Stomach smooth muscle (tissue), 2 donors: Measurements from ENCODE around the gene UPK2.
"Not testable (repeated sequence)": the region's sequence is repeated elsewhere in the genome, so short reads cannot be mapped to it uniquely, and the experiment has no call there.

Experiments used
- H3K27ac ChIP-seq: one replicate; pipeline ENCODE4 v1.7.0; 2013; ENCODE audit warnings: mild to moderate bottlenecking, low read length, inconsistent platforms
- H3K27me3 ChIP-seq, 2 donors: one replicate each; pipeline ENCODE4 v1.7.0; 2013; ENCODE audit warnings: low read length in 2 of 2; ENCODE audit not compliant: insufficient read depth in 2 of 2, control insufficient read depth in 1 of 2
- H3K36me3 ChIP-seq, 2 donors: one replicate each; pipeline ENCODE4 v1.7.0; 2013; ENCODE audit warnings: low read length in 2 of 2; ENCODE audit not compliant: control insufficient read depth in 2 of 2, insufficient read depth in 2 of 2
- H3K4me1 ChIP-seq: one replicate; pipeline ENCODE4 v1.7.0; 2013; ENCODE audit warnings: low read length; ENCODE audit not compliant: control insufficient read depth, insufficient read depth
- H3K4me3 ChIP-seq, 2 donors: one replicate each; pipeline ENCODE4 v1.7.0; 2013; ENCODE audit warnings: low read length in 2 of 2
- H3K9ac ChIP-seq, 2 donors: one replicate each; pipeline ENCODE4 v1.7.0; 2013; ENCODE audit warnings: low read length in 2 of 2, mild to moderate bottlenecking in 1 of 2
- H3K9me3 ChIP-seq, 2 donors: one replicate each; pipeline ENCODE4 v1.7.0; 2013; ENCODE audit warnings: low read length in 2 of 2; ENCODE audit not compliant: control insufficient read depth in 2 of 2
- donor health status: healthy.
- donor health status: Pancreatic carcinoma.

Gene UPK2

DNA sequence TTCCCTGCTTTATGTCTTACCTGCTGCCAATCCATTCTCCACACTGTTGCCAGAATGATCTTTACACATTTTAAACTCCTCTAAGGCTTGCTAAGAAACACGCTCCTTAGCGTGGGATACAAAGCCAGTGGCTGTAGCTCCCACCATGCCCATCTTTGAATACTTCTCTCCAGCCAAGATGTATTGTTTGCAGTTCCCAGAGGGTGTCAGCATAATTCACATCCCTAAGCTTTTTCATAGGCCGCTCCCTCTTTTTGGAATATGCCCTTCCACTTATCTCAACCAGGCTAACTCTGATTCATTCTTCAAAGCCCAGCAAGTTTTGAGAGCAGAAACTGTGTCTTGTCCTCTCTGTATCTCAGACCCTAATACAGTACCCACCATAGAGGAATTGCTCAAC, 8.1 kb upstream of the UPK2 start:
- no peaks in the 10 kb centered on the region for H3K27me3 ChIP-seq
- H3K9me3 ChIP-seq, result no peaks in the 10 kb centered on the region
- H3K9ac ChIP-seq, result no peak overlapping the region
- H3K4me1 ChIP-seq, result no peaks in the 10 kb centered on the region
- no peak overlapping the region for H3K27ac ChIP-seq
- no peak overlapping the region for H3K4me3 ChIP-seq
- H3K36me3 ChIP-seq, result no peaks in the 10 kb centered on the region

DNA sequence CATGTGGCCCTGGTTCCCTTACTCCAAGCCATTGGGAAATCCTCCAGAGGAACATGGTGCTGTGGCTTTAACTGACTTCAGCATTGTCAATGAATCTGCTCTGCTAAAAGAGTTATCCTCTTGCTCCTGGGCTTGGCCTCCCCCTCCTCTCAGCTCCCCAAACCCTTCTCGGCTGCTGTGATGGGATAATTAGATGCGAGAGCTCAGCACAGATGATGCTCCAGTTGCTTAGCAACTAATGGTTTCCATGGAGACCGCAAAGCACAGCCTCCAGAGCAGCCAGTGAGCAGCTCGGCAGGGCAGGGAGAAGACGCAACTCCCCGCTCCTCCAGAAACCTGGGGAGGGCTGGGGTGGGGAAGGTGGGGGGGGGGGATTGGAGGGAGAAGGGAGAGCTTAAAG, 2.8 kb upstream of the UPK2 start:
- H3K27ac ChIP-seq, result no peak overlapping the region
- H3K4me3 ChIP-seq, result no peak overlapping the region
- H3K9ac ChIP-seq, result no peak overlapping the region
- peaks cover 3% of the 10 kb centered on the region for H3K4me1 ChIP-seq
- no peaks in the 10 kb centered on the region for H3K9me3 ChIP-seq
- H3K36me3 ChIP-seq, result no peaks in the 10 kb centered on the region
- no peaks in the 10 kb centered on the region for H3K27me3 ChIP-seq

DNA sequence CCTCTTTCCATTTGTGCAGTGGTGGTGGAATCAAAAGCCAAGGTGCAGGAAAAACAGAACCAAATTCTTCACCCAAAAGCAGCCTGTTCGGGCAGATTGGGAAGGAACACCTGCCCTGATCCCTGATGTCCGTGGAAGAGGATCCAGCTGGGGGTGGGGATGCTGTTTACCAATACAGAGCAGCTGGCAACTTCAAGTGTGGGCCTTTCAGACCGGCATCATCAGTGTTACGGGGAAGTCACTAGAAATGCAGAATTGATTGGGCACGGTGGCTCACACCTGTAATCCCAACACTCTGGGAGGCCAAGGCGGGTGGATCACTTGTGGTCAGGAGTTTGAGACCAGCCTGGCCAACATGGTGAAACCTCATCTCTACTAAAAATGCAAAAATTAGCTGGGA, 2.1 kb upstream of the UPK2 start:
- H3K9ac ChIP-seq, H3K27ac ChIP-seq: not testable (repeated sequence)

DNA sequence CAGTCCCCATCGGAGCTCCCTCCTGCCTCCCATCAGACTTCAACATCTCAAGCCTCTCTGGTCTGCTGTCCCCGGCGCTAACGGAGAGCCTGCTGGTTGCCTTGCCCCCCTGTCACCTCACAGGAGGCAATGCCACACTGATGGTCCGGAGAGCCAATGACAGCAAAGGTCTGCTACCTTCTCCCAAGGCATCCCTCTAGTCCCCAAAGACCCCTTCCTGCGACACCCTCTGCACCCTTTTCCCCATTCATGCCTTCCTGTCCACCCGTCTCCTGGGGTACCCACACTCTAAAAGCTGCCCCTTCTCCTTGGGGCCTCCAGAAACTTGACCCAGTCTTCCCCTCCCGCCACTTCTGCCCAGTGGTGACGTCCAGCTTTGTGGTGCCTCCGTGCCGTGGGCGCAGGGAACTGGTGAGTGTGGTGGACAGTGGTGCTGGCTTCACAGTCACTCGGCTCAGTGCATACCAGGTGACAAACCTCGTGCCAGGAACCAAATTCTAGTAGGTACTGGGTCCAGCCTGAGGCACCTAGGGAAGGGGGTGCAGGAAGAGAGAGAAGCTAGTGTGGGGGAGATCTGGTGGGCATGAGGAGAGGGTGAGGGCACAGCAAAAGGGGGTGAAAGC, 860 bp downstream of the UPK2 start:
- Histone ChIP-seq H3K36me3 (no peaks in the 10 kb centered on the region), H3K4me1 (peaks cover 3% of the 10 kb centered on the region), H3K27me3 (no peaks in the 10 kb centered on the region), H3K4me3 (no peak overlapping the region), H3K27ac (no peak overlapping the region), H3K9me3 (no peaks in the 10 kb centered on the region), H3K9ac (no peak overlapping the region)

More for the DNA sequence above, 2.1 kb upstream of the UPK2 start:
- not testable (repeated sequence) for H3K9me3 ChIP-seq, H3K4me3 ChIP-seq, H3K4me1 ChIP-seq, H3K36me3 ChIP-seq, H3K27me3 ChIP-seq

DNA sequence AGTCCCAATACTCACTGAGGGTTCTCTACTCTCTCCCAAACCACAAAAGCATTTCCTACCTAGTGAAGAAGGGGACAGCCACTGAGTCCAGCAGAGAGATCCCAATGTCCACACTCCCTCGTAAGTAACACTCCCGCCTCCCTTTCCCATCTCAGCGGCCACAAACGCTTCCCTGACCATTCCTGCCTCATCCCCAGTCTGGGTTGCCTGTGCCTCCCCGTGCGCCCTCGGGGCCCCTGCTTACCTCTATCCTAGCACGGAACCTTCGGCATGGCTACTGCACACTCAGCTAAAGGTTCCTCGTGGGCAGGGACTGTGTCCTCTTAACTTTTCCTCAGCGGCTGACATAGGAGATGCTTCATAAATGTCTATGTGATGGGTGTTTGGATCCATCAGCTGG, 1.5 kb downstream of the UPK2 start:
- H3K9ac ChIP-seq, result no peak overlapping the region
- no peaks in the 10 kb centered on the region for H3K9me3 ChIP-seq
- H3K36me3 ChIP-seq, result no peaks in the 10 kb centered on the region
- no peaks in the 10 kb centered on the region for H3K27me3 ChIP-seq
- no peak overlapping the region for H3K4me3 ChIP-seq
- peaks cover 3% of the 10 kb centered on the region for H3K4me1 ChIP-seq
- no peak overlapping the region for H3K27ac ChIP-seq

DNA sequence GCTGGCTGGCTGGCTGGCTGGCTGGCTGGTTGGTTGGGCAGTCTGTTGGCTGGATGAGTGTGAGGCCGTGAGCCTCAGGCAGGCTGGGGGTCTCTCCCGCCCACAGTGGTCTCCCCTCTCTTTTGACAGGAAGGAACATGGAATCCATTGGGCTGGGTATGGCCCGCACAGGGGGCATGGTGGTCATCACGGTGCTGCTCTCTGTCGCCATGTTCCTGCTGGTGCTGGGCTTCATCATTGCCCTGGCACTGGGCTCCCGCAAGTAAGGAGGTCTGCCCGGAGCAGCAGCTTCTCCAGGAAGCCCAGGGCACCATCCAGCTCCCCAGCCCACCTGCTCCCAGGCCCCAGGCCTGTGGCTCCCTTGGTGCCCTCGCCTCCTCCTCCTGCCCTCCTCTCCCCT, 1.9 kb downstream of the UPK2 start:
- Histone ChIP-seq H3K27me3 (no peaks in the 10 kb centered on the region), H3K4me3 (no peak overlapping the region), H3K27ac (no peak overlapping the region), H3K4me1 (peaks cover 3% of the 10 kb centered on the region), H3K9ac (no peak overlapping the region), H3K9me3 (no peaks in the 10 kb centered on the region), H3K36me3 (no peaks in the 10 kb centered on the region)

DNA sequence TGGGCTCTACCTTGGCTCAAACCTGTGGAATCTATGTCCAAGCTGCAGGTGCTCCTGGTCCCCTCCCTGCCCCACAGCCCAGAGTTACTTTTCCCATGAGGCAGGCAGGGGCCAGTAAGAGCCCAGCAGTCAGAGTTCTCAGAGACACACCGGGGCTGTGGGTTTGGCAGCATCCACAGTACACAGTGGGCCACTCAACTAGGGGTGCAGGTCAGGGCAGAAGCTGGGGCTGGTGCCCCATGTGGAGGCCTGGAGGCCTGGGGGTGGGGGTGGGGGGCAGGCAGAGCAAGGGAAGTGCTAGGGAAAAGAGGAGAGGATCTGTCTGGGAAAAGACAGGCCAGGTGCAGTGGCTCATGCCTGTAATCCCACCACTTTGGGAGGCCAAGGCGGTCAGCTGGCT, 2.5 kb downstream of the UPK2 start:
- Histone ChIP-seq H3K36me3 (no peaks in the 10 kb centered on the region), H3K9ac (no peak overlapping the region), H3K4me1 (peaks cover 3% of the 10 kb centered on the region), H3K27ac (no peak overlapping the region), H3K4me3 (no peak overlapping the region), H3K27me3 (no peaks in the 10 kb centered on the region), H3K9me3 (no peaks in the 10 kb centered on the region)

DNA sequence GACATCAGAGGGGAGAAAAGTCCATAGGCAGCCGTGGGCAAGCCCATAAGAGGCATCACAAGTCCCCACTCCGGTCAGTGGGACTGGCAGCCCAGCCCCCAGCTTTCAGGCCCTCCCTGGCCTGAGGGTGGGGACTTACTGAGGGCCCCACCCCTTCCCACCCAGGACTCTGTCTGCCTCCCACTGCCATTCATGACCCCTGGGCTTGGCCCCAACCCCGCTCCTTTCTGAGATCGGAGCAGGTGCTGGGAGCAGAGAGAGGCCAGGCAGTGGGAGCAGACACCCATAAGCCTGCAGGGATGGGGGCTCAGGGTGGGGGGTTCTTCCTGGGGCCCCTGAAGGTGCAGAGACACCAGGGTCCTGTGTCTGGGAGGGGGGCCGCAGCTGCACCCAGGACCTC, 5.1 kb downstream of the UPK2 start:
- Histone ChIP-seq H3K9me3 (no peaks in the 10 kb centered on the region), H3K4me3 (no peak overlapping the region), H3K4me1 (peaks cover 3% of the 10 kb centered on the region), H3K27ac (no peak overlapping the region), H3K9ac (no peak overlapping the region), H3K36me3 (no peaks in the 10 kb centered on the region), H3K27me3 (no peaks in the 10 kb centered on the region)

DNA sequence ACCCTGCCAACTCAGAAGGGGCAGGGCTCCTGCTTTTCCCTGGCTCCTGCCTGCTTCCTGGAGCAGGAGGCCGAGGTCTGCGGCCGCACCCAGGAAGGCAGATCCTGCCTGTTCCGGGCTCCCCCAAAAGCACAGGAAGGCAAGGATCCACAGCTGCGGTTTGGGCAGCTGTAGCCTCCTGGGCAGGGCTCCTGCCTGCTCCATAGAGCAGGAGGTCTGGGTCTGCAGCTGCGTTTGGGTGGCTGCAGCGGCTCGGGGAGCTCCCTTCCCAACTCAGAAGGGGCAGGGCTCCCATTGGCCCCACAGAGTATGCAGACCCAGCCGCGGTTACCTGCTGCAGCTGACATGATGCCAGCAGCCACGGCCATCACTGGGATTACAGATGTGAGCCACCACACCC, 5.5 kb downstream of the UPK2 start:
- Histone ChIP-seq H3K9me3 (no peaks in the 10 kb centered on the region), H3K9ac (no peak overlapping the region), H3K27ac (no peak overlapping the region), H3K27me3 (no peaks in the 10 kb centered on the region), H3K4me3 (no peak overlapping the region), H3K4me1 (peaks cover 1% of the 10 kb centered on the region), H3K36me3 (no peaks in the 10 kb centered on the region)

DNA sequence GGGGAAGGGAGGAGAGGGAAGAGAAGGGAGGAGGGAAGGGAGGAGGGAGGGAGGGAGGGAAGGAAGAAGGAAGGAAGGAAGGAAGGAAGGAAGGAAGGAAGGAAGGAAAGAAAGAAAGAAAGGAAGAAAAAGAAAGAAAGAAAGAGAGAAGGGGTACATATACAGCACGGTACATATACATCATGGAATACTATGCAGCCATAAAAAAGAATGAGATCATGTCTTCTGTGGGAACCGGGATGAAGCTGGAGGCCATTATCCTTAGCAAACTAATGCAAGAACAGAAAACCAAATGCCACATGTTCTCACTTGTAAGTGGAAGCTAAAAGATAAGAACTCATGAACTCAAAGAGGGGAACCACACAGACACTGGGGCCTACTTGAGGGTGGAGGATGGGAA, 13.4 kb downstream of the UPK2 start:
- H3K27ac ChIP-seq, H3K9me3 ChIP-seq, H3K4me3 ChIP-seq, H3K36me3 ChIP-seq, H3K4me1 ChIP-seq, H3K9ac ChIP-seq: not testable (repeated sequence)
- peaks cover 0 to 11% of the 10 kb centered on the region in 2 donors for H3K27me3 ChIP-seq

DNA sequence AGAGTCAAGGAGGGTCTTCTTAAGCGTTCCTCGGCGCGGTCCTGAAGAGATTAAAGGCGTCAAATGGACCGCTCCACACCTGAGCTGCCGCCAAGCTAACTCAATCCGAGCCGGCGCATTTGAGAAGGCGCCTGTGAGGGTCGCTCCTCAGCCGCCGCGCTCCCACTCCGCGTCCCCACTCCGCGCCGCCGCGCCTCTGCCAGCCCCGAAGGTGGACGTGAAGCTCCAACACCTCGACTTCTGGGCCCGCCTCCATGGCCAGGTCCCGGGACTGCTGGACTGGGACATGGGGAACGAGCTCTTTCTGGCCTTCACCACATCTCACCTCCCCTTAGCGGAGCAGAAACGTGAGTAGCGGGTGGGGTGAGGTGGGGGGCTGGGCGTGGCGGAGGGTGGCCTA, 15.5 kb downstream of the UPK2 start, which contains the start of gene FOXR1:
TSS of gene FOXR1 (plus strand) at position 116 of the 400 bp plus-strand sequence. CDS start at position 287, 171 bp downstream.
- Histone ChIP-seq H3K4me3 (no peak within 1 kb of the TSS), H3K27ac (no peak within 1 kb of the TSS), H3K4me1 (no peaks in the 10 kb centered on the region), H3K36me3 (no peaks in the 10 kb centered on the region), H3K9me3 (no peaks in the 10 kb centered on the region), H3K27me3 (peaks cover 2 to 11% of the 10 kb centered on the region in 2 donors), H3K9ac (no peak within 1 kb of the TSS)
